IPS-NIHi7 (cell line): ENCODE results near the gene NPAS3.

Experiments
- DNase-seq: peaks from one replicate; pipeline ENCODE4 v3.0.0; 2012; ENCODE audit warnings: mixed read lengths; ENCODE audit errors: extremely low spot score

The NPAS3 gene

GRCh38 chr14:33441633-33442032 is 503.0 kb downstream of the NPAS3 start:
- DNase-seq: no peak

DNA sequence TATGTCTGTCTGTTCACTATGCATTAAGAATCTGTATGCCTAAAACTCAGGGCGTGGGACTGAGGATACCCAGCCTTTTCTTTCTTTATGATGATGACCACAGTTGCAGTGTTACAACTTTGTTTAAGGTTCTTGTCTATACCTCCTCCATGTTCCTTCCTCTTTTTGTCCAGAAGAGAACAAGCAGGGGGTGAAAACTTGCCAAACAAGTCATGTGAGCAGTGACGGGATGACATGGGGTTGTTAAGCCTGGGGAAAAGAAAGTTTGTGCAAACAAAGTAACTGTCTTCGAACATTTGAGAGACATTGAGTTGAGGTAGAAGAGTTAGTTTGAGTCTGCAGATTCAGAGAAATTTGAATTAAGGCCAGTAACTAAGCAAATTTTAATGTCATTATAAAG is 505.5 kb downstream of the NPAS3 start:
- no peak for DNase-seq

GRCh38 chr14:33449268-33449667 is 510.6 kb downstream of the NPAS3 start:
- DNase-seq: no peak

GRCh38 chr14:33449703-33450395 is 511.2 kb downstream of the NPAS3 start:
- no peak for DNase-seq

DNA sequence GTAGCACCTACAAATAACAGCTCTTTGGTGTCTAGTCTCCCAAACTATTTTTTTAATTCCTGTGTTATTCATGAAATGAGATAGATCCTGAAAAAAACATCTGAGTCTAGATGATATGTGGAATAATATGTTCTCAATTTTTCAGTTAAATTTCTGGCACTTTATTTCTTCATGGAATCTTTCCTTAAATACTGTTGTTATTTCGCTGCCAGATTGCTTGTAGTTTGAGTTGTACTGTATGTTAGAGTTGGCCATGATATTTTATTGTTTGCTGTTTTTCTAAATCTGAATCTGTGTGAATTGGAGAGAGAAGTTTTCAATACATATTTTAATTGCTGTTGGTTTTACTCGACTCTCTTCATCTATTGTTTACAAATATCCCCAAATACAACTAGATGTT is 511.7 kb downstream of the NPAS3 start:
- DNase-seq: no peak

DNA sequence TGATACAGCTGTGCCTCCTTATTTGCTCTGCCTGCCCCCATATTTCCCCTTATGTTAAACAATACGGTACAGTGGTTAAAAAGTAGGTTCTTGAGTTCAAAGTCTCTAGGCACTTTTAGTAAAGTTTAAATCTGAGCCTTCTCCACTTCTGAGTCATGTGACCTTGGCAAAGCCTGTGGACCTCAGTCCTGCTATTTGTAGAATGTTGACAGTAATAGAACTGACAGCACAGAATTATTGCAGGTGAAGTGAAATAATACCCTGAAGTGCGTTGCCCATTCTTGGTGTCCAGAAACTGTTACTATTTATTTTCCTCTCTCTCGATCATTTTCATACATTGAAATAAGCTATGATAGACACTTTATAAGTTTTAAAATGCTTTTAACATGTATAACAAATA is 512.5 kb downstream of the NPAS3 start:
- no peak for DNase-seq

DNA sequence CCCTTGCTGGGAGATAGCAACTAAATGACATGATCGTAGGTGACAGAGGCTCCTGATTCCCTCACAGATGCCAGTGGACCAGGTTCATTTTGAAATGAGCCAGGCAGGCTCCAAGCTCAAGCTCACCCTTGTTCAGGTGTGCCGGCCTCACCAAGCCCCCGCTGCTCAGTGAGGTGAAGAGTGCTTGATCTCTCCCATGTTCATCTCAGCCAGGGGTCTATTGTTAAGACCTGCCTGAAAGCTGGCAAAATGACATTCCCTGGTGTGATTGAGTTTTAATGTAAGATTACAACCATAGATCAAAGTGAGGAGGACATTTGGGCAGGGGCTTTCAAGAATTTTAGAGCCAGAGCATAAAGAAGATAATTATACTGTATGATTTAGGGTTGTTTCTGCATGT is 514.3 kb downstream of the NPAS3 start:
- DNase-seq: no peak

- no peak for DNase-seq
Observed at GRCh38 chr14:33454022-33454595, 515.4 kb downstream of the NPAS3 start.

- no peak for DNase-seq
Observed at GRCh38 chr14:33454707-33455106, 516.0 kb downstream of the NPAS3 start.

DNA sequence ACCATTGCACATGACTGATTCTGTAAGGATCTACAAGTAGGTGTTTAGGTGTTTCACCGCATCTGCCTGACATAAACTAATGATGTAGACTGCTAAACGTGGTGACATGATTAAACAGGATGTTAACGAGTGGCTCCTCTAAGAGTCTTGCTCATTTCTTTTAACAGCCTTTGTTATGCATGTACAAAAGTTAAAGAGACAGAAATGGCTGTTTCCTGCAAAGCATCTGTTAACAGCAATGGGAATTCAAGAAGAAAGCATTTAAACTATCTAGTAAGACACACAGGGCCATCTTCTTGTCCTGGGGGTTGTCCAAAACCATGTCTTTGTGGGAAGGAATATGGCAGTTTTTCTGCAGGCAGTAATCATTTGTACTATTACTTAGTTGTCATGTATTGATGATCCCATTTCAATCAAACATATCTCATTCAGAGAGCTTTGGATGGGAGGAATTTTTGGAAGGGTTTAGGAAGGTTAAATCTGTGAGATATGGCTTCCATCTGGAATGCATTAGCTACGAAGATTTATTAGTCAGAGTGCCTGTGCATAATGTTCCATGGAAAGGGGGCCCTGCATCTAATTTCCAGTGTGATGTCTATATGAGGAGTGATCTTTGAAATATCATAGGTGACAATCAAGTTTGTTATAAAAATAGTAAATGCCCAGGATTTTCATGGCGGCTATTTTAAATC is 517.1 kb downstream of the NPAS3 start:
- DNase-seq: no peak

- DNase-seq: no peak
Observed at GRCh38 chr14:33457021-33457420, 518.3 kb downstream of the NPAS3 start.

DNA sequence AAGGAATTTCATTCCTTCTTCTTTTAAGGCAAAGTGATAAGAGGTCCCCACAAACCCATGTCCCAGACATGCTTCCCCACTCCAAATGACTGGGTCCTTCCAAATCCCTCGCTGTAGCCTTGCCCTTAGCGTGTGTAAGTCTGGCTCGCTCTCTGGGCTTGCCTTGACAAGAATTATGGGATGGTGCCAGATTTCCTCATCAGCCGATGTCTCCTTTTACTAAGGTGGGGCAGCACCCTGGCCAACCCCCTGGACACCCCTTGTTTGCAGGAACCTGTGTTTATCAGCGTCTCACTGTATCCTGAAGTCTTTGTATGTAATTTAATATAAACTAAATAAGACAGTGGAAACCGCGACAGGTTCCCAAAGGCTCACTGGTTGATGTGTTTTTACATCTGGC is 518.9 kb downstream of the NPAS3 start:
- no peak for DNase-seq

GRCh38 chr14:33460164-33460563 is 521.5 kb downstream of the NPAS3 start:
- DNase-seq: no peak

- no peak for DNase-seq
Observed at GRCh38 chr14:33461036-33461435, 522.4 kb downstream of the NPAS3 start.

GRCh38 chr14:33463731-33464130 is 525.1 kb downstream of the NPAS3 start:
- no peak for DNase-seq

DNA sequence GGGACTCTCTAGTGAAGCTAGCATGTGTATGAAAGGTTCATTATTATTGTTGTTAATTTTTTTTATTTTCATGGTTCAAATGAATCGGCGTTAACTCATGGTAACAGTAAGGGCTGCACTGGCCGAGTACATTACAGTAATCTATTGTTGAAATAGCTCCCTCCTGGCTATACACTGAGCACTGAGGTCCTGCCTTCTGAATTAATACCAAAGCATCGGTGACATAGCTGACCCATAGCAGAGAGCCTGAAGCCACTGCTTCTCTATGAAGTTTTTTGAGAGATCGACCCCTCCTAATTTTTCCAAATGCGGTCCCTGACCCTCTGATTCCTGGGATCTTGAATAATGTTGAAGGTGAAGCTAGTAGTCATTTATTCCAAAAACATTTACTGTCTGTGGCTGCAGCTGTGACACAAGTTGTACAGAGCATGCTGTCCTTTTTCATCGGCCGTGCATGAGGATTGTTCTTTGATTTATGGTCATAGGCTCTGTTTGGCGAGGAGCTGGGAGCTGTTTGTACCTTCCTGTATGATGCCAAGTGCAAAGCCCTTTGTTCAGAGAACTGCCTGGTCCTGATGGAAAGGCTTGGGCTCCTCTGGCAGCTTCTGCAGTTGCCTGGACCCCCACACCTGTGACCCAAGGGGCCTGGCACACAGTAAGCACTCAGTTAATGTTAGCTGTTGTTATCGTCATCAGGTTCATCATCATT is 525.7 kb downstream of the NPAS3 start:
- DNase-seq: no peak

DNA sequence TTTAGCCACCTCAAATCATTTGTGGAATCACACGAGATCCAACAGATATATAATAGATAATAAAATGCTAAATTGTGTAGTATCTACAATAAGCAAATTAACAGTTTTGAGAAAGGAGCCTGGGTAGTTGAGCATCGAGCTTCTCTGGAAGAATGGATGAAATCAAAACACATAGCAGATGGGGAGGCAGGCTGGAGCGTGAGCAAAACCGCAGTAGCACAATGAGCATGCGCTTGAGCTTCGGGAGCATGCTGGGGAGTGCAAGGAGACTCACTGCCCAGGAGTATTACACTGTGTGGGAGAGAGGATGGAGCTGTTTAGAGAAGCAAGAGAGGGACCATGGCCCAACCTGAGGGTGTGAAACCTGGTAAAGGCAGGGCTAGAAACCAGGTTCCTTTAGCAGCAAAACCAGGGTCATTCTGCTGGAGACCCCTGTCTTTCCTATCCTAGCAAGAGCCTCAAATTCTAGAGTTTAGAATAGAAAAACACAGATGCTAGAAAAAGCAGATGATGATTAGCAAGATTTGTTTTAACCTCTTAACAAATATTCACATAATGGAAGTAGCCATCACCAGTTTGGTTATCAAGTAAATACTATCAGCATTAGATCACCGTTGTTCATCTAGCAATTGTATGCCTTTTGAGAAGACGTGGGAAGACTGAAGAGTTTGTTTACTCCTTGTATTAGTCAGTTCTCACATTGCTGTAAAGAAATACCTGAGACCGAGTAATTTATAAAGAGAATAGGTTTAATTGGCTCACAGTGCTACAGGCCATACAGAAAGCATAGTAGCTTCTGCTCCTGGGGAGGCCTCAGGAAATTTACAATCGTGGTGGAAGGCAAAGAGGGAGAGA is 527.4 kb downstream of the NPAS3 start:
- peak; percentile 13 for DNase-seq

GRCh38 chr14:33467971-33468370 is 529.3 kb downstream of the NPAS3 start:
- DNase-seq: no peak

DNA sequence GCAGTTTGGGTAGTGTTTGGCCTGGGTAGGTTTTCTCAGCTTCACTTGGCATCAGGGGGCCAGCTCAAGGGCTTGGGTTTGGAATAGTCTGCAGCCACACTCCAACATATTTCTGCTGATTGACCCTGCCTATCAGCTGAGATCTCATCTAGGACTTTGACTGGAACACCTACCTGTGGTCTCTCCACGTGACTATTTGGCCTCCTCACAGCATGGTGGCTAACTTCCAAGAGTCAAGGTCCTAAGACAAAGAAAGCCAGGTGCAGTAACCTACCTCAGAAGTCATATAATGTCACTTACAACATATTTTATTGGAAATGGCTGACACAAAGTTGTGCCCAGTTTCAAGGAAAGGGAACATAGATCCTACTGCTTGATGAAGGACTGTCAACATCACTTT is 531.2 kb downstream of the NPAS3 start:
- DNase-seq: no peak

- no peak for DNase-seq
Observed at GRCh38 chr14:33471776-33472175, 533.1 kb downstream of the NPAS3 start.

GRCh38 chr14:33475623-33476022 is 536.9 kb downstream of the NPAS3 start:
- DNase-seq: peak; percentile 73

DNA sequence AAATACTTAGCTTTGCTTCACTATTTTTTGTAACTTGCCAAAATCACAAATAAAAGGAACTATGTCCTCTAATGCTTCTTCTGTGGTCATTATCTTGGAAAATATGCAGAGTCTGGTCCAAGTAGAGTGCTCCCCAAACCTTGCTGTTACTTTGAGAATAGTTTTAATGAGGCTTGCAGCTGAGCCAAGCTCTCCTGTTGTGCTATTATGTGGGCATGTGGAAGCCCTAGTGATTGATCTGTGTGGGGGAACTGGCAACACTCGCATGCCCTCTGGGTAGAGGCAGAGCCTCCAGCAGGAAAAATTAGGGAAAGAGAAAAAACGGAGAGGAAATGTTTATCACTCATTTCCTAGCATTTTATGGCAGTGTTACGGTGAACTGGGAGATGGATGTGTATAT is 539.1 kb downstream of the NPAS3 start:
- no peak for DNase-seq
